ENCODE measurements around the gene DNMT3A. TPM values are rescaled to one million over a fixed set of nuclear protein-coding genes. Genes with fewer than 3 reads are reported as not detected.
A peak's percentile ranks its signal among the peaks of the same experiment; 100 is the strongest.

DNMT3A gene
- total RNA-seq, 4 donors from 2014 or later = 11.3 to 29.5 (median 16.9) TPM

GRCh38 chr2:25377822-25378421 lies 36.2 kb upstream of the DNMT3A start:
- intact Hi-C loops (cut with DNase I) = loop anchor here (2.0 kb wide), 1 partner anchor 35 kb away; no protein-coding TSS in a partner anchor
- Histone ChIP-seq H3K4me3 (no peak overlapping the region), H3K27ac (replicated peaks in 1 of 4) (no peak overlapping the region), H3K36me3 (no peaks in the 10 kb centered on the region), H3K27me3 (no peaks in the 10 kb centered on the region), H3K9me3 (no peaks in the 10 kb centered on the region), H3K4me1 (peaks cover 12 to 26% (median 23%) of the 10 kb centered on the region in 4 donors)
- DNase-seq (ENCODE audit: extremely low spot score) = no peak
- whole genome bisulfite sequencing = 89% methylated on average over 16 of the region's 22 CpGs
- TF ChIP-seq, protein P1, sequence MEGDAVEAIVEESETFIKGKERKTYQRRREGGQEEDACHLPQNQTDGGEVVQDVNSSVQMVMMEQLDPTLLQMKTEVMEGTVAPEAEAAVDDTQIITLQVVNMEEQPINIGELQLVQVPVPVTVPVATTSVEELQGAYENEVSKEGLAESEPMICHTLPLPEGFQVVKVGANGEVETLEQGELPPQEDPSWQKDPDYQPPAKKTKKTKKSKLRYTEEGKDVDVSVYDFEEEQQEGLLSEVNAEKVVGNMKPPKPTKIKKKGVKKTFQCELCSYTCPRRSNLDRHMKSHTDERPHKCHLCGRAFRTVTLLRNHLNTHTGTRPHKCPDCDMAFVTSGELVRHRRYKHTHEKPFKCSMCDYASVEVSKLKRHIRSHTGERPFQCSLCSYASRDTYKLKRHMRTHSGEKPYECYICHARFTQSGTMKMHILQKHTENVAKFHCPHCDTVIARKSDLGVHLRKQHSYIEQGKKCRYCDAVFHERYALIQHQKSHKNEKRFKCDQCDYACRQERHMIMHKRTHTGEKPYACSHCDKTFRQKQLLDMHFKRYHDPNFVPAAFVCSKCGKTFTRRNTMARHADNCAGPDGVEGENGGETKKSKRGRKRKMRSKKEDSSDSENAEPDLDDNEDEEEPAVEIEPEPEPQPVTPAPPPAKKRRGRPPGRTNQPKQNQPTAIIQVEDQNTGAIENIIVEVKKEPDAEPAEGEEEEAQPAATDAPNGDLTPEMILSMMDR (IDR thresholded peaks at IDR 0.05) = no peak
- TF ChIP-seq EP300 (IDR thresholded peaks at IDR 0.05) (no peak), POLR2AphosphoS5 (IDR thresholded peaks at IDR 0.05) (no peak), POLR2A (IDR thresholded peaks at IDR 0.05; ENCODE audit: low read depth) (no peak)

GRCh38 chr2:25376750-25377621 lies 35.3 kb upstream of the DNMT3A start:
- H3K4me3 ChIP-seq = peak overlapping the region; percentile 22 to 49 (median 40)
- DNase-seq (ENCODE audit: extremely low spot score) = peak; percentile 94
- intact Hi-C loops (cut with DNase I) = loop anchor here (2.0 kb wide), 1 partner anchor 34 kb away; no protein-coding TSS in a partner anchor
- WGBS = 21% methylated on average over 31 of the region's 52 CpGs
- no peaks in the 10 kb centered on the region for H3K27me3 ChIP-seq
- H3K4me1 ChIP-seq = peaks cover 12 to 26% (median 23%) of the 10 kb centered on the region in 4 donors
- no peaks in the 10 kb centered on the region for H3K9me3 ChIP-seq
- H3K27ac ChIP-seq (replicated peaks in 1 of 4) = peak overlapping the region; percentile 50 to 68 (median 58)
- TF ChIP-seq POLR2A (IDR thresholded peaks at IDR 0.05; ENCODE audit: low read depth) (no peak), POLR2AphosphoS5 (IDR thresholded peaks at IDR 0.05) (peak; percentile 19 to 75)
- TF ChIP-seq, protein P1 (IDR thresholded peaks at IDR 0.05) = peak; percentile 93 to 96 (median 95)
- H3K36me3 ChIP-seq = no peaks in the 10 kb centered on the region

- intact Hi-C loops (cut with DNase I) = loop anchor here (2.0 kb wide), 1 partner anchor 33 kb away; no protein-coding TSS in a partner anchor
- peak overlapping the region; percentile 50 to 68 (median 58) for H3K27ac ChIP-seq (replicated peaks in 1 of 4)
- WGBS = 76% methylated on average over 16 of the region's 16 CpGs
Measured at GRCh38 chr2:25375989-25376545, 34.3 kb upstream of the DNMT3A start.

DNA sequence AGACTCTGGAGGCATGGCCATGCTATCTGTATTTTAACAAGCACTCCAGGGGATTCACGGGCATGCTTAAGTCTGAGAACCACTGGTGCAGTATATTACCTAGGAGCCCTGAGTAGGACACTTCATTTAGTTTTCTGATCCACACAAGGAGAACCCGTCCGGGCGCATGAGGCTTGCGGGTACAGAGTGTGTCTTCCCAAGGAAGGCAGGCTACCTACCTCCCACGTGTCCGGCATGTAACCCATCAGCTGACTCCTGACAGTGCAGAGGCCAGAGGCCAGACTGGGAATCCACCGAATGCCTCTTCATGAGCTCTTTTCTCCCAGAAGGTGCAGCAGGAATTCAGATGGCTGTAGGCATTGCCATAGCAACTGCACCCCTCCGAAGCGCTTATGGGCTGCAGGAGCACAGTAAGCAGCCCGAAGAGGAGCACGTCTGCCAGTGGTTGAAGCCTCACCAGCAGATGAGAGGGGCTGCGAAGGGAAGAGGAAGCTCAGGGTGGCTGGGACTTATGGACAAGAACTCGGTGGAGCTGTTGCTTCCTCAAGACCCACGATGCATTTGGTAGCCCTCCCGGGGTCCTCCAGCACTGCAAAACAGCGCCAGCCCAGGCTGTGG lies 33.8 kb upstream of the DNMT3A start:
- WGBS = 90% methylated on average over 17 of the region's 17 CpGs
- no peak for DNase-seq (ENCODE audit: extremely low spot score)
- Histone ChIP-seq H3K27me3 (no peaks in the 10 kb centered on the region), H3K4me3 (no peak overlapping the region), H3K9me3 (no peaks in the 10 kb centered on the region), H3K36me3 (no peaks in the 10 kb centered on the region), H3K27ac (replicated peaks in 1 of 4) (peak overlapping the region in 2 of 4 donors; percentile 60 to 68), H3K4me1 (peaks cover 12 to 26% (median 23%) of the 10 kb centered on the region in 4 donors)
- TF ChIP-seq POLR2AphosphoS5 (IDR thresholded peaks at IDR 0.05) (no peak), POLR2A (IDR thresholded peaks at IDR 0.05; ENCODE audit: low read depth) (no peak)
- intact Hi-C loops (cut with DNase I) = no loop called here

More at GRCh38 chr2:25375989-25376545, 34.3 kb upstream of the DNMT3A start:
- H3K27me3 ChIP-seq = no peaks in the 10 kb centered on the region
- peaks cover 12 to 26% (median 23%) of the 10 kb centered on the region in 4 donors for H3K4me1 ChIP-seq
- no peak for TF ChIP-seq POLR2AphosphoS5 (IDR thresholded peaks at IDR 0.05)
- TF ChIP-seq, protein P1 (IDR thresholded peaks at IDR 0.05) = no peak
- no peak for TF ChIP-seq POLR2A (IDR thresholded peaks at IDR 0.05; ENCODE audit: low read depth)
- no peak for TF ChIP-seq EP300 (IDR thresholded peaks at IDR 0.05)
- H3K9me3 ChIP-seq = no peaks in the 10 kb centered on the region
- DNase-seq (ENCODE audit: extremely low spot score) = no peak
- no peaks in the 10 kb centered on the region for H3K36me3 ChIP-seq
- peak overlapping the region in 3 of 4 donors; percentile 22 to 49 (median 42) for H3K4me3 ChIP-seq
